Stimulated activated CD8-positive, alpha-beta memory T cell treated with anti-CD3 and anti-CD28 coated beads, Interleukin-15, amount 100 ng/mL, for 24 hours (primary cell): ENCODE results near the gene HOXC6.
"Not testable (repeated sequence)": the region's sequence is repeated elsewhere in the genome, so short reads cannot be mapped to it uniquely, and the experiment has no call there.

ENCODE experiments used
- DNase-seq: peaks from one replicate; pipeline ENCODE4 v3.0.0-alpha.2; 2020; ENCODE audit warnings: low read depth

The HOXC6 gene

DNA sequence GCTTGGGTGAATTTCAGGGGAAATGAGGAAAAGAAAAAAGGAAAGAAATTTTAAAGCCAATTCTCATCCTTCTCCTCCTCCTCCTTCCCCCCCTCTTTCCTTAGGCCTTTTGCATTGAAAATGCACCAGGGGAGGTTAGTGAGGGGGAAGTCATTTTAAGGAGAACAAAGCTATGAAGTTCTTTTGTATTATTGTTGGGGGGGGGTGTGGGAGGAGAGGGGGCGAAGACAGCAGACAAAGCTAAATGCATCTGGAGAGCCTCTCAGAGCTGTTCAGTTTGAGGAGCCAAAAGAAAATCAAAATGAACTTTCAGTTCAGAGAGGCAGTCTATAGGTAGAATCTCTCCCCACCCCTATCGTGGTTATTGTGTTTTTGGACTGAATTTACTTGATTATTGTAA lies 27.3 kb downstream of the HOXC6 start:
- no peak for DNase-seq

DNA sequence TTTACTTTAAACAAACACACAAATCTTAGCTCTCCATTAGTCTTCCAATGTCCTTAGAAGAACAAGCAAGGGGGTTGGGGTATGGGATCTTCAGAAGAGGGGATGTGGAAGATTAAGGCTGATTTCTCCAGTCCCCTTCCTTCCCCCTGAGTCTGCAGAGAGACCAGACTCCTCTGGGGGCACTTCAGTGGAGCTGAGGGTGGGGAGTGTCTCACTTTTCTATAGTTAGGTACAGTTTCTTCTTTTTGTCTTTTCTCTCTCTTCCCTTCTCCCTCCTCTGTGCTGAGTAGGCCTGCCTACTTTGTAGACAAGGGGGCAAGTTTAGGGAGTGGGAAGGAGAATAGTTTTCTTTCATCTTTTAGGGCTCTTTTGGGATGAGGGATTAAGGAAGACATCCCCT lies 27.9 kb downstream of the HOXC6 start:
- no peak for DNase-seq

DNA sequence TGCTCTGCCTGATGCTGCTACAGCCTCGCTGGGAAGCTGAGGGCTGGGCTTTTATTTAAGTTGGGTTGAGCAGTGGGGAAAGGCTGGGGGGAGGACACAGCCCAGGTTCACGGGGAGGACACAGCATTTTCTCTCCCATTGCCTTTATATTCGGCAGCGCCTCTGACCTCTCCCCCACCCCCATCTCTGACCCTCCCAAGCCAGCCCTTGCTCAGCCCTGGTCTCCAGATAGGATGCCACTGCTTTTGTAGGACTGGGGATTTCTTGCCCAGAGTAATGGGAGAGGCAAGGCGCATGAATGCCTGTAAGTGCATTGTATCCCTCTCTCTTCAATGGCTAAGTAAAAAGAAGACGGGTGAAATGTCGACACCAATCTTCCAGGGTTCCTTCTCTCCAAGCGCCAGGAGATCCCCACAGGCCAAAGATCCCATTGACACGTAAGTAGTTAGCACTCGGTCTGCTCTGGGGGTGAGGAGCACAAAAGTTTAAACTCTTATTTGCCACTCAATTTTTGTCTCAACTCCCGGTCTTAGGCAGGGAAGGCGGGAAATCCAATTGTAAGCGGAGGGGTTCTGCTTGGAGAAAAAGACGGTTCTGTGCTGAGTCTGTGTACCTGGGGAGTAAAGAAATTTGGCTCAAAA lies 30.0 kb downstream of the HOXC6 start:
- DNase-seq = no peak

DNA sequence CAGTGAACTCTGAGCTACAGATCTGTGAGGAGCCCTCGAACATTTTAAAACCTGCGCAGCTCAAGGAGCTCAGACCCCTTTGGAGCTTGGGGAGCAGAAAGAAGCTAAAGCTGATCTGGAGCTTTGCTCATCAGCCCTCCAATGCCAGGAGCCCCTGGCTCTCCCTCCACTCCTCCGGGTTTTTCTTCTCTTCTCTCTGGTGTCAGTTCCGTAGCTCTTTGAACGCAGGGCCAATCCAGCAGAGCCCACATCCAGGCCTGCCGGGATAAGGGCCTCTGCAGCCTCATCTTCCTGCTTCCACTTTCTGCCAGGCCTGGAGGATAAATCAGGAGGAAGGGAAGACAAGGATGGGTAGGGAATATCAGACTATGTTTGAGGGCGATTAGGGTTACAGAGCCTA lies 31.4 kb downstream of the HOXC6 start:
- no peak for DNase-seq

DNA sequence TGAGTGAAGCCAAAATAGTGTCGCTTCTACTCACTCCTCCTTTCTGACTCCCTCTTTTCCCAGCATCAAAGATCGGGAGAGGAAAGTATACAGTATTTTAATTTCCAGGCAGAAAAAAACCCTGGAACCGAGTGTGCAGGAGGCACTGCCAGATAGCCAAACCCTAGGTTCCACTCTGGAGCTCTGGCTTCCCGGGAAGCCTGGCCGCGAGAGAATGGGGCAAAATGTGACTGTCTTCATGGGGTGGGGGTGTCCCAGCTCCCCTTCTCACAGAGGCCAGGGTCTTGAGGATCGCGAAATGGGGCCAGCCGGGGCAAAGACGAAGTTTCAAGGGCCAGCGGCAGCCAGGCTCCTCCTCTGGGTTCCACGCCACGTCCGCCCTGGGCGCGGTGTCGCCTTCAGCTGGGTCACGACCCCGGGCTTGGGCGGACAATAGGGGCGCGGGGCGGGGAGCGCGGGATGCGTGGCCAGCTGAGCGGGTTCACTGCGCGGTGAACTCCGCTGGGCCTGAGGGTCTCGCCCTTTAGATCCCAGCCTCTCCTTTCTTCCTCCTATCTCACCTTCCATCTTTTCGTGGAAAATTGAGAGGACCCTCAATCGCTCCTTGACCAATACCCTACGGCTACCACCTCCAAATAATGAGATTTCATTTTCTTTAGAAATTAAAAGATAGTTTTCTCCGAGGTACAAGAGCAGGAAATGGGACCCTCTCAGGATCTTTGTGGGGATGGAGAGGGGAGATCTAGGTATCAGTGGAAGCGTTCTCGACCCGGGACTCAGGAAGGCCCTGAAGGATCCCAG lies 32.1 kb downstream of the HOXC6 start:
- no peak for DNase-seq

DNA sequence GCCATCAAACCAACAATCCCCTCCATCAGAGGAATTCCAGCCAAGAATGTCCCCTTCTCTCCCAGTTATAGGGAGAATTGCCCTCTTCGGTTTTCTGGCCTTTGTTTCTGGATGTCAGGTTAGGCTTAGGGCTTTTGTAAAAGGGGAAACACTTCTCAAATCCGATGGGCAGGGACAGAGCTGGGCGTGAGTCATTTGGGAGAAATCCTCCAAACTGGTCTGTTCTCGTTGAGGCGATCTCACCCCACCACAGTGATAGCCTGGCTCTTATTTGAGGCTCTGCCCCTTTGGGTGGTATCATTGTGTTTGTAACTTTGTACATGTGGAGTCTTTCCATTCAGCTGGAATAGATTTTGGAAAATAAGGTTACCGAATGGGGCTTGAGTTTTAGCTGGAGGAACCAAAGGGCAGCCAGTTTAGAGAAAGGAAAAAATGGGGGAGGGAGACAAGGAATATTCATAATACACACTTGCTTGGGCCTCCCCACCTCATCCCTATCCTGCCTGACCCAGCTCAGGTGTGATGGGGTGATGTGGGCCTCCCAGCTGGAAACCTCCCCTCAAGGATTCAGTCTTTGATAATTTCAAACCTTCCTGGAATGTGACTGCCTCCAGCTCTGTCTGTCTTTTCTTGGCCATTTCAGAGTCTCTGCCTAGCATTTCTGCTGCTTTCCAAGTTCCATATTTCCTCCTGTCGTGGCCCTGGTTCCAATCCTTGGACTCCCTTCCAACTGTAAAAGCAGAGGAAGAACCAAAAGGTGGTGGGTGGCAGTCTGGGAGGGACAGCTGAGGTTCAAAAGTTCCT lies 32.9 kb downstream of the HOXC6 start:
- no peak for DNase-seq

DNA sequence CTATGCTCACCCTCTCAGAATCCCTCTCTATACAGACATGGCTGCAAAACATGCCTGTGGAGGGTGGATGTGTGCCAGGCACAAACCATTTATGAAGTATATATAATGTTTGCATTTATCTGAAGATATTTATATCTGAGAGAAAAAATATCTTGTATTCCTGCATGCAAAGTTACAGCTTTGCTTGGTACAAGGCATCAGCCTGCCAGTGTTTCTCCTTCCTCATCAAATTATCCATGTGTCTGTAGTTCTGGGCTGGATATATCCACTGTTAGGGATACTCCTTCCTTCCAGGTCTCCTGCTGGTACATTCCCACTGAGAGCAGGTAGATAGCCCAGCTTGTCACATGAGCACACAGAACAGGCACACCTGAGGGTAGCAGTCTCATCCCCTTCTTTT lies 37.4 kb downstream of the HOXC6 start:
- DNase-seq = no peak

DNA sequence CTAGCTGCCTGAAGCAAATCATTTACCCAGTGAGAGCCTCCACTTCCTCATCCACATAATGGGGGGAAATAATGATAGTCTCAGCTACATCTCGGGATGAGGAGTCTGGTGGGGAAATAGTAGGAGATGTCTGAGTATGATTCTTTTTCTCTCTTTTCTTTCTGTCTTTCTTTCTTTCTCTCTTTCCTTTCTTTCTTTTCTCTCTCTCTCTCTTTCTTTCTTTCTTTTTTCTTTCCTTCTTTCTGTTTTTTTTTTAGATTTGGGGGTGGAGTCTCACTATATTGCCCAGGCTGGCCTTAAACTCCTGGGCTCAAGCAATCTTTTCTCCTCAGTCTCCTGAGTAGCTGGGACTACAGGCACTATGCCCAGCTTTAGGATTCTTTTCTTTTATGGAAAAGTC lies 38.2 kb downstream of the HOXC6 start:
- DNase-seq = no peak

DNA sequence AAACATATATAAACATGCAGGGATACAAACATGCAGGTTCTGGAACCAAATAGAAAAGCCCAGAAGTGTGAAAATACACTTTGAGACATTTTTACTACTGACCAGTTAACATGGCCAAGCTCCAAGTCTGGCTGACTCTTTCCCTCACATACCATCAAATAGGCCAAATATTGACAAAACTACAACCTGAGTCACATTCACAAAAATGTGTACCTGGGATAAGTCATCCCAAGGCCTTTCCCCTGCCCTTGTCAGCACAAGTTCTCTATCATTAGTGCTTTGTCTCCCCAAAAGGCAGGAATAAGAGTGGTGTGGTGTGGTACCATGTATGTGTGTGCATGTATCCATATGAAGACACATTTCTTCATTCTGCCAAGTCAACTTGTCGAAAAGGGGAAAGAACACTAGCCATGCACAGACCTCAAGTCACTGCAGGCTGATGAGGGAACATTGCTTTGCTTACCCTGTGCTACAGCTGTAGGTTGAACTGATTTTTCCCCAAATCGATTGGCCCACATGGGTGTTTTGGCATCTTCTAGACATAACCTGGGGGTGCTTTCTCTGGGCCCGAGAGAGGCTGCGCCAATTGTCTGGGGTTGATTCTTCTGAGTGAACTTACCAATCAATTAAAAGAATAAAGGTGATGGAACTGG lies 40.3 kb downstream of the HOXC6 start:
- DNase-seq = no peak

DNA sequence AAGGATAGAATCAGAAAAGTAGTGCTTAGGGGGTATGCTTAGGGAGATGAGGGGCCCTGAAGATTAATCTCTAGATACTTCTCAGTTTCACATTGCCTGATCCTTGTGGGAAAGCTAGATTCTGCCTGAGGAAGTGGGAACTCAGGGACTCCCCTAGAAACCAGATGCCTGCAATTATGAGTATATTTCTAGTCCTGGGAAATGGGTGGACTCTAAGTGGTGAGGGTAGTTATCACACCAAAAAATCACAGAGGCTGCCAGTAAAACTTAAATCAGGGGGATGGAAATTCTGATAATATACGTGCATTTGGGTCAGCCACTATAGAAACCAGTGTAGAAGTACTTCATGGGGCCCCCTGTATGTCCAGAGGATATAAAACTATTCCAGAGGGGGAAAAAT lies 43.7 kb downstream of the HOXC6 start:
- no peak for DNase-seq

DNA sequence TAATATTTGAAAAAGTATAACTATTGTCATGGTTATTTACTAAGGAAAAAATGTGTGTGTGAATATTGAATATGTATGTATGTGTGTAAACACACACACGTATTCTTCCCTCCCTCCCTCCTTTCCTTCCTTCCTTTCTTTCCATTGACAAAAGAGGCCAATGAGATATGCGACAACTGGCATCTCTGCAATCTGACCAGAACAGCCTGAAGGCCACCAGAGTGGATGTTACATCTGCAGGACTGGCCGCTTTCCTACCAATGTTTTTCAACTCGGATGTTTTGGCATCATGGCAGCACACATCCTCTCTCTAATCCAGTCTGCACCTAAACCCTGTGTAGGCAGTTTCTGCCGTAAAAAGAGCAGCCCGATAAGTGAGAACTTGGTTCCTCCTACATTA lies 46.1 kb downstream of the HOXC6 start:
- DNase-seq = no peak

DNA sequence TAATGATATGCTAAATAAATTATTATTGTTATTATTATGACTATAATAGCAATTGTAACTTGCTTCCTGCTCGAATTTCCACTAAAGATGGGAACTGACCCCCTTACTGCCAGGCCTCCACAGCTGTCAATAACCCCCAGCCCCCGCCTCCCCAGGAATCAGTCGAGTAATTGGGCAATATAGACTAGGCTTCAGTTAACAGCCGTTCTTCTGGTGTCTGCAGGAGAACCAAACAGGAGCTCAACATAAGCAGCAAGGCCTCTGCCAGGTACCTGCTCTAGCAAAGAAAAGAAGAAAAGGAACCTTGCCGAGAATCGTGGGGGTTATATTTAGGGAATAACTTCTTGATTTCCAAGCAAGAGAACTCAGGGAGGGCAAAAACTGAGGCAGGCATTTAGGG lies 47.2 kb downstream of the HOXC6 start:
- DNase-seq = no peak

DNA sequence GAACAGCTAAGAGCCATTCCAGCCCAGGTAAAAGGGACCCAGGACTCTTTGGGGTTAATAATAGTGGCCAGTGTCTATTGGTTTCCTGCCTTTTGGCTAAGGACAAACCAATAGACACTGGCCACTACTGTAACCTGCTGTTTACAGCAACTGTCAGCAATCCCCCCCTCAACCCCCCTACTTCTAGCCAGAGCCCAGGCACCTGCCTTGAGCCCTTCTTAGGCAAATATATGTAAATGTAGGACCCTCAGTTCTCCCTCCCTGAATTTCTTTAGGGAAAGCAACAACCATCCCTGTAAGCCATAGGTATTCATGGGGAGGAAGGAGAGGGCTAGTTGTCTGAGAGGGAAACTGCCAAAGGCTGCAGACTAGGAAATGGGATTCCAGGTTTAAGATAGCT lies 47.7 kb downstream of the HOXC6 start:
- no peak for DNase-seq

DNA sequence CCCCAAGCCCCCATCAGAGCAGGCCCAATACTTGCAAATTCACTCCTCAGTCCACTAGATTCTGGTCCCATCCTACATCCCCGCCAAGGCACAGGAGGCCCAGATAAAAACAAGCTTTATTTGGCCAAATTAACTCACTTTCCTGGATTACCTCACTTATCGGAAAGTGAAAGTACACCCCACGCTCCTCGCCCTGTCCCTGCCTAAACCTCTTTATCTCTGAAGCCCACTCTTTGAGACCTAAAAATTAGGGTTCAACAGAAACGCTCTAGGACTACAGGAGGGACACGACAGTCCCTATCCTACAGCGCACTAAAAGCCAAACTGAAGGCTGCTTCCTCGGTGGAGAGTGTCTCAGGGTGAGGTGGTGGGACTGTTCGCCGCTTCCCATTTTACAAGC lies 49.6 kb downstream of the HOXC6 start:
- DNase-seq = not testable (repeated sequence)

DNA sequence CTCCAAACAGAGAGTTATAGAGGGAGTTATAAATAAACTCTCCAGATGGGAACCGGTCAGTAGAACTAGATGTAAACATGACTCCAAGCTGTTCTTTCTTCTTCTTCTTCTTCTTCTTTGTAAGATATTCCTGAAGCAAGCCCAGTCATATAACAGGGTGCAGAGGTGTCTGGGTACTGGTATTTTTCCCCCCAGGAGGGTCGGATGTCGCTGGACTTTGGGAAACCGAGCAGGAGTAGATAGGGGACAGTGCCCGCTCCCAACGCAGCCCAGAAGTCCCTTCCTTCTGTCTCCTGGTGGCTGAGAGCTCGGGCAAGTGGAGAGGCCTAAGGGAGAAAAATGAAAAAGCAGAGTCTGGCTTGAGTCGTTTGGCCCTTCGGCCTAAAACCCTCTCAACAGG lies 50.9 kb downstream of the HOXC6 start:
- DNase-seq = not testable (repeated sequence)
